ENCODE results near the gene DAGLA. TPM values are rescaled to one million over a fixed set of nuclear protein-coding genes. Genes with fewer than 3 reads are reported as not detected.
A peak's percentile ranks its signal among the peaks of the same experiment; 100 is the strongest.

DAGLA gene
- total RNA-seq, 1 experiment from 2014 or later, result 4.5 TPM

DNA sequence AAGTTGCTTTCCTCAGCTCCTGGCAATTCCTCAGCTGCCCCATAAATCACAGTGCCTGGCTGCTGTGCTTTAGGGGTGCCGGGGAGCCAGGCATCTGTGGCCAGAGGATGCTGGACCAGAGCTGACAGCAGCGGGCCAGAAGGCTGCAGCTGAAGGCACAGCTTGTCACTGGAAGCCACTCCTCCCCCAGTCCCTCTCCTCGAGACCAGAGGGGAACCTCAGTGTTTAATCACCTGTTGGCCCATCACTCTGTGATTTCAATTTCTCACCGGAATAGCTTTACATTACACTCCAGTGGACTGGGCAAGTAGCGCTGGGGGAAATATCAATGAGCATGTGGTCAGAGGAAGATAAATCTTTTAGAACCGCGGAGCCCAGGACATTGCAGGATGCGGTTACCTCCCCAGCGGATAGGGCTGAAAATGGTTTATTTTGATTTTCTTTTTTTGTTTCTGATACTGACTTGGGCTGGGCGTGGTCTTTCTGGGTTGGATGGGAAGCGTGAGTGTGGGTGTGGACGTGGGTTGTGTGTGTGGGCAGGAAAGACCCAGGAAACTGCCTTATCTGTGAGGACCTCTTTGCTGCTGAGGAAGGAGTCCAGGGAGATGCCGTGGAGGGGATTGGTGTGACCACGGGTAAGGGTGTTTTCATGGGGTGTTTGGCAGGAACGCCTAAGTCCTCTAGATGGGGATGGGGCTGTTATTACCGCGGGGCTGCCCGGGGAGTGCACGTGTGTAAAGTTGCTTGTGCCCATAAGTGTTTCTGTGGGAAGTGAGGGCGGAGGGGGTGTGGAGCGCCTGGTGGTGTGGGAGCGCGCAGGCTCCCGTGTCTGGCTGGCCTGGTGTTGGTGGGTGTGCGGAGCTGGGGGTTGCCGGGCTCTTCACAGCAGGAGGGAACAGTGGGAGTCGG is 4.0 kb downstream of the DAGLA start:
- Histone ChIP-seq H3K79me1 (ENCODE audit: insufficient read depth, low read depth, low read length, poor library complexity, severe bottlenecking) (no peaks in the 10 kb centered on the region), H2AK5ac (ENCODE audit: insufficient read length, low read length) (no peak overlapping the region), H4K91ac (ENCODE audit: insufficient read length, low read depth, low read length) (no peak overlapping the region), H2BK5ac (ENCODE audit: insufficient read length, low read length) (no peak overlapping the region), H2BK15ac (ENCODE audit: low read depth, low read length) (no peak overlapping the region), H3K14ac (ENCODE audit: insufficient read depth, low read length) (no peak overlapping the region), H3K4ac (ENCODE audit: low read depth, low read length) (no peak overlapping the region), H3K9ac (ENCODE audit: extremely low read depth, insufficient read length, low read length) (no peak overlapping the region), H4K5ac (ENCODE audit: insufficient read length, low read depth, low read length) (no peak overlapping the region), H3T11ph (ENCODE audit: low read length) (no peak overlapping the region), H2AFZ (ENCODE audit: low read length) (no peak overlapping the region), H3K9me3 (ENCODE audit: control insufficient read depth, low read depth, low read length) (no peaks in the 10 kb centered on the region), H3K23ac (ENCODE audit: insufficient read length, low read depth, low read length) (no peak overlapping the region), H3K27ac (ENCODE audit: insufficient read length, low read depth, low read length) (no peak overlapping the region), H3K4me2 (ENCODE audit: insufficient read depth, insufficient read length, low read length) (no peak overlapping the region), H3K79me2 (ENCODE audit: insufficient read depth, low read length) (no peaks in the 10 kb centered on the region), H3K4me1 (ENCODE audit: insufficient read depth, low read length) (no peaks in the 10 kb centered on the region; the same call in 1 of the 2 replicates), H2BK12ac (ENCODE audit: insufficient read length, low read depth, low read length) (no peak overlapping the region), H4K20me1 (ENCODE audit: control insufficient read depth, insufficient read depth, insufficient read length) (no peaks in the 10 kb centered on the region), H3K56ac (ENCODE audit: insufficient read length, low read depth, low read length) (no peak overlapping the region), H4K8ac (replicated peaks; ENCODE audit: insufficient read length, low read depth, low read length) (no peak overlapping the region), H3K27me3 (ENCODE audit: insufficient read depth, low read length) (no peaks in the 10 kb centered on the region; the same call in 1 of the 2 replicates), H3K23me2 (ENCODE audit: insufficient read length, low read depth, low read length, poor library complexity, severe bottlenecking) (no peaks in the 10 kb centered on the region), H2BK120ac (ENCODE audit: low read depth, low read length, poor library complexity, severe bottlenecking) (no peak overlapping the region), H2BK20ac (ENCODE audit: low read depth, low read length, poor library complexity, severe bottlenecking) (no peak overlapping the region), H3K18ac (ENCODE audit: insufficient read length, low read depth, low read length) (no peak overlapping the region)
- DNase-seq, result peak; percentile 21
- no CpG with 5 or more reads among the region's 27 CpGs for WGBS (ENCODE audit: extremely low coverage, insufficient read length, low lambda C conversion rate)
- no peak overlapping the region for H3K4me3 Mint-ChIP-seq
- peaks cover 4% of the 10 kb centered on the region for H3K27me3 Mint-ChIP-seq (ENCODE audit: low read depth)
- TF ChIP-seq, protein P1, sequence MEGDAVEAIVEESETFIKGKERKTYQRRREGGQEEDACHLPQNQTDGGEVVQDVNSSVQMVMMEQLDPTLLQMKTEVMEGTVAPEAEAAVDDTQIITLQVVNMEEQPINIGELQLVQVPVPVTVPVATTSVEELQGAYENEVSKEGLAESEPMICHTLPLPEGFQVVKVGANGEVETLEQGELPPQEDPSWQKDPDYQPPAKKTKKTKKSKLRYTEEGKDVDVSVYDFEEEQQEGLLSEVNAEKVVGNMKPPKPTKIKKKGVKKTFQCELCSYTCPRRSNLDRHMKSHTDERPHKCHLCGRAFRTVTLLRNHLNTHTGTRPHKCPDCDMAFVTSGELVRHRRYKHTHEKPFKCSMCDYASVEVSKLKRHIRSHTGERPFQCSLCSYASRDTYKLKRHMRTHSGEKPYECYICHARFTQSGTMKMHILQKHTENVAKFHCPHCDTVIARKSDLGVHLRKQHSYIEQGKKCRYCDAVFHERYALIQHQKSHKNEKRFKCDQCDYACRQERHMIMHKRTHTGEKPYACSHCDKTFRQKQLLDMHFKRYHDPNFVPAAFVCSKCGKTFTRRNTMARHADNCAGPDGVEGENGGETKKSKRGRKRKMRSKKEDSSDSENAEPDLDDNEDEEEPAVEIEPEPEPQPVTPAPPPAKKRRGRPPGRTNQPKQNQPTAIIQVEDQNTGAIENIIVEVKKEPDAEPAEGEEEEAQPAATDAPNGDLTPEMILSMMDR (conservative IDR thresholded peaks at IDR 0.05), result no peak
- peaks cover 8 to 16% of the 10 kb centered on the region in 2 experiments for H3K4me1 Mint-ChIP-seq
- no peaks in the 10 kb centered on the region for H3K9me3 Mint-ChIP-seq
- peaks cover 0 to 1% (median 0%) of the 10 kb centered on the region in 3 experiments; a peak in 2 of 7 replicates for H3K36me3 Mint-ChIP-seq (ENCODE audit: insufficient read depth in 1 of 3, low read depth in 3 of 3)
- no peak overlapping the region for H3K27ac Mint-ChIP-seq

All from H9 (cell line).